ENCODE results near the gene ASB18.

ASB18 gene

GRCh38 chr2:236169741-236170589, 94.2 kb downstream of the ASB18 start:
- Mint-ChIP-seq H3K4me1 (peaks cover 17% of the 10 kb centered on the region), H3K27ac (peak overlapping the region in 1 of 2 donors; percentile 19), H3K27me3 (peaks cover 89% of the 10 kb centered on the region), H3K4me3 (no peak overlapping the region), H3K9me3 (no peaks in the 10 kb centered on the region)
- ATAC-seq (no peak), DNase-seq (no peak)

- Mint-ChIP-seq H3K27ac (peak overlapping the region in 1 of 2 donors; percentile 48), H3K4me3 (peak overlapping the region in 1 of 2 donors; percentile 38), H3K27me3 (peaks cover 89% of the 10 kb centered on the region), H3K4me1 (peaks cover 17% of the 10 kb centered on the region), H3K9me3 (no peaks in the 10 kb centered on the region)
- no peak for DNase-seq
- ATAC-seq, result no peak
Measured at GRCh38 chr2:236169151-236169721, 95.0 kb downstream of the ASB18 start.

GRCh38 chr2:236168110-236169080, 95.8 kb downstream of the ASB18 start, which contains the start of gene GBX2:
Gene GBX2 (minus strand): TSS chr2:236168386. CDS start chr2:236167971, 415 bp downstream.
- H3K27ac Mint-ChIP-seq, result peak within 1 kb of the TSS in 1 of 2 donors; percentile 48
- no peaks in the 10 kb centered on the region for H3K9me3 Mint-ChIP-seq
- no peak for ATAC-seq
- DNase-seq, result no peak
- peaks cover 17% of the 10 kb centered on the region for H3K4me1 Mint-ChIP-seq
- no peak within 1 kb of the TSS for H3K4me3 Mint-ChIP-seq
- peaks cover 89% of the 10 kb centered on the region for H3K27me3 Mint-ChIP-seq

GRCh38 chr2:236167297-236168109, 96.7 kb downstream of the ASB18 start:
- Mint-ChIP-seq H3K4me3 (no peak overlapping the region), H3K27ac (no peak overlapping the region), H3K27me3 (peaks cover 89% of the 10 kb centered on the region), H3K4me1 (peaks cover 17% of the 10 kb centered on the region), H3K9me3 (no peaks in the 10 kb centered on the region)
- no peak for ATAC-seq
- DNase-seq, result no peak

GRCh38 chr2:236166796-236167296, 97.4 kb downstream of the ASB18 start:
- Mint-ChIP-seq H3K27ac (peak overlapping the region in 1 of 2 donors; percentile 54), H3K27me3 (peaks cover 89% of the 10 kb centered on the region), H3K4me1 (peaks cover 17% of the 10 kb centered on the region), H3K4me3 (peak overlapping the region in 1 of 2 donors; percentile 66), H3K9me3 (no peaks in the 10 kb centered on the region)
- no peak for DNase-seq
- ATAC-seq, result no peak

GRCh38 chr2:236165842-236166795, 98.1 kb downstream of the ASB18 start:
- Mint-ChIP-seq H3K27me3 (peaks cover 89% of the 10 kb centered on the region), H3K27ac (no peak overlapping the region), H3K4me3 (peak overlapping the region; percentile 18 to 66), H3K9me3 (no peaks in the 10 kb centered on the region), H3K4me1 (peaks cover 17% of the 10 kb centered on the region)
- no peak for ATAC-seq
- no peak for DNase-seq

- H3K27me3 Mint-ChIP-seq, result peaks cover 89% of the 10 kb centered on the region
- no peak overlapping the region for H3K27ac Mint-ChIP-seq
- H3K4me1 Mint-ChIP-seq, result peaks cover 17% of the 10 kb centered on the region
- H3K9me3 Mint-ChIP-seq, result no peaks in the 10 kb centered on the region
- DNase-seq, result no peak
- H3K4me3 Mint-ChIP-seq, result peak overlapping the region; percentile 19 to 41
- no peak for ATAC-seq
Measured at GRCh38 chr2:236164925-236165841, 99.0 kb downstream of the ASB18 start.

GRCh38 chr2:236164201-236164924, 99.8 kb downstream of the ASB18 start:
- DNase-seq (no peak), ATAC-seq (peak; percentile 16)
- Mint-ChIP-seq H3K27ac (no peak overlapping the region), H3K4me3 (peak overlapping the region; percentile 19 to 41), H3K4me1 (peaks cover 14% of the 10 kb centered on the region), H3K9me3 (no peaks in the 10 kb centered on the region), H3K27me3 (peaks cover 89% of the 10 kb centered on the region)

GRCh38 chr2:236163471-236164200, 100.6 kb downstream of the ASB18 start:
- H3K27ac Mint-ChIP-seq, result no peak overlapping the region
- no peak overlapping the region for H3K4me3 Mint-ChIP-seq
- no peaks in the 10 kb centered on the region for H3K9me3 Mint-ChIP-seq
- peaks cover 89% of the 10 kb centered on the region for H3K27me3 Mint-ChIP-seq
- H3K4me1 Mint-ChIP-seq, result peaks cover 11% of the 10 kb centered on the region
- no peak for ATAC-seq
- no peak for DNase-seq

- no peak overlapping the region for H3K4me3 Mint-ChIP-seq
- ATAC-seq (no peak), DNase-seq (no peak)
- H3K4me1 Mint-ChIP-seq, result peaks cover 11% of the 10 kb centered on the region
- H3K27me3 Mint-ChIP-seq, result peaks cover 95% of the 10 kb centered on the region
- H3K9me3 Mint-ChIP-seq, result no peaks in the 10 kb centered on the region
- H3K27ac Mint-ChIP-seq, result no peak overlapping the region
Measured at GRCh38 chr2:236162882-236163470, 101.2 kb downstream of the ASB18 start.

GRCh38 chr2:236162031-236162845, 102.0 kb downstream of the ASB18 start:
- H3K9me3 Mint-ChIP-seq, result no peaks in the 10 kb centered on the region
- H3K4me3 Mint-ChIP-seq, result no peak overlapping the region
- DNase-seq (no peak), ATAC-seq (no peak)
- no peak overlapping the region for H3K27ac Mint-ChIP-seq
- H3K27me3 Mint-ChIP-seq, result peaks cover 100% of the 10 kb centered on the region
- peaks cover 11% of the 10 kb centered on the region for H3K4me1 Mint-ChIP-seq

All from stimulated activated naive CD8-positive, alpha-beta T cell treated with anti-CD3 and anti-CD28 coated beads, Interleukin-15, amount 100 ng/mL, for 72 hours (primary cell).